ENCODE data around the gene IGHMBP2.

The IGHMBP2 gene

GRCh38 chr11:68948496-68948895, 44.8 kb downstream of the IGHMBP2 start:
- Histone ChIP-seq H3K9me3 (ENCODE audit: control insufficient read depth, insufficient read depth, low read length) (no peaks in the 10 kb centered on the region), H3K4me1 (ENCODE audit: insufficient read depth, low read length) (peaks cover 10% of the 10 kb centered on the region), H3K36me3 (ENCODE audit: insufficient read depth, low read length) (no peaks in the 10 kb centered on the region), H3K9ac (ENCODE audit: low read depth, low read length) (no peak overlapping the region)

- H3K4me1 ChIP-seq (ENCODE audit: insufficient read depth, low read length) = peaks cover 10% of the 10 kb centered on the region
- H3K9ac ChIP-seq (ENCODE audit: low read depth, low read length) = no peak overlapping the region
- H3K36me3 ChIP-seq (ENCODE audit: insufficient read depth, low read length) = no peaks in the 10 kb centered on the region
- H3K9me3 ChIP-seq (ENCODE audit: control insufficient read depth, insufficient read depth, low read length) = no peaks in the 10 kb centered on the region
Measured at GRCh38 chr11:68948935-68949334, 45.2 kb downstream of the IGHMBP2 start.

GRCh38 chr11:68950270-68950669, 46.6 kb downstream of the IGHMBP2 start:
- Histone ChIP-seq H3K4me1 (ENCODE audit: insufficient read depth, low read length) (peaks cover 13% of the 10 kb centered on the region), H3K9me3 (ENCODE audit: control insufficient read depth, insufficient read depth, low read length) (no peaks in the 10 kb centered on the region)

GRCh38 chr11:68950762-68951161, 47.1 kb downstream of the IGHMBP2 start:
- no peak overlapping the region for H3K9ac ChIP-seq (ENCODE audit: low read depth, low read length)
- no peaks in the 10 kb centered on the region for H3K36me3 ChIP-seq (ENCODE audit: insufficient read depth, low read length)
- peaks cover 15% of the 10 kb centered on the region for H3K4me1 ChIP-seq (ENCODE audit: insufficient read depth, low read length)
- H3K9me3 ChIP-seq (ENCODE audit: control insufficient read depth, insufficient read depth, low read length) = no peaks in the 10 kb centered on the region

More at GRCh38 chr11:68950270-68950669, 46.6 kb downstream of the IGHMBP2 start:
- H3K9ac ChIP-seq (ENCODE audit: low read depth, low read length) = no peak overlapping the region
- no peaks in the 10 kb centered on the region for H3K36me3 ChIP-seq (ENCODE audit: insufficient read depth, low read length)

- Histone ChIP-seq H3K9me3 (ENCODE audit: control insufficient read depth, insufficient read depth, low read length) (no peaks in the 10 kb centered on the region), H3K9ac (ENCODE audit: low read depth, low read length) (no peak overlapping the region), H3K4me1 (ENCODE audit: insufficient read depth, low read length) (peaks cover 15% of the 10 kb centered on the region)
Measured at GRCh38 chr11:68954836-68955606, 51.3 kb downstream of the IGHMBP2 start.

GRCh38 chr11:68955607-68955958, 51.9 kb downstream of the IGHMBP2 start:
- Histone ChIP-seq H3K36me3 (ENCODE audit: insufficient read depth, low read length) (no peaks in the 10 kb centered on the region), H3K9me3 (ENCODE audit: control insufficient read depth, insufficient read depth, low read length) (no peaks in the 10 kb centered on the region), H3K9ac (ENCODE audit: low read depth, low read length) (no peak overlapping the region), H3K4me1 (ENCODE audit: insufficient read depth, low read length) (peaks cover 11% of the 10 kb centered on the region)

More at GRCh38 chr11:68954836-68955606, 51.3 kb downstream of the IGHMBP2 start:
- H3K36me3 ChIP-seq (ENCODE audit: insufficient read depth, low read length) = no peaks in the 10 kb centered on the region

GRCh38 chr11:68956142-68956541, 52.5 kb downstream of the IGHMBP2 start:
- Histone ChIP-seq H3K9me3 (ENCODE audit: control insufficient read depth, insufficient read depth, low read length) (no peaks in the 10 kb centered on the region), H3K36me3 (ENCODE audit: insufficient read depth, low read length) (no peaks in the 10 kb centered on the region), H3K4me1 (ENCODE audit: insufficient read depth, low read length) (peaks cover 6% of the 10 kb centered on the region; the same call in 1 of the 2 replicates), H3K9ac (ENCODE audit: low read depth, low read length) (no peak overlapping the region)

GRCh38 chr11:68956547-68957254, 53.0 kb downstream of the IGHMBP2 start:
- Histone ChIP-seq H3K36me3 (ENCODE audit: insufficient read depth, low read length) (no peaks in the 10 kb centered on the region), H3K9ac (ENCODE audit: low read depth, low read length) (no peak overlapping the region), H3K4me1 (ENCODE audit: insufficient read depth, low read length) (peaks cover 5% of the 10 kb centered on the region; the same call in 1 of the 2 replicates), H3K9me3 (ENCODE audit: control insufficient read depth, insufficient read depth, low read length) (no peaks in the 10 kb centered on the region)

- H3K36me3 ChIP-seq (ENCODE audit: insufficient read depth, low read length) = no peaks in the 10 kb centered on the region
- H3K9ac ChIP-seq (ENCODE audit: low read depth, low read length) = no peak overlapping the region
- H3K9me3 ChIP-seq (ENCODE audit: control insufficient read depth, insufficient read depth, low read length) = no peaks in the 10 kb centered on the region
- H3K4me1 ChIP-seq (ENCODE audit: insufficient read depth, low read length) = peaks cover 5% of the 10 kb centered on the region; the same call in 1 of the 2 replicates
Measured at GRCh38 chr11:68958211-68958610, 54.5 kb downstream of the IGHMBP2 start.

- no peaks in the 10 kb centered on the region for H3K36me3 ChIP-seq (ENCODE audit: insufficient read depth, low read length)
- H3K4me1 ChIP-seq (ENCODE audit: insufficient read depth, low read length) = peaks cover 5% of the 10 kb centered on the region; the same call in 1 of the 2 replicates
- H3K9me3 ChIP-seq (ENCODE audit: control insufficient read depth, insufficient read depth, low read length) = no peaks in the 10 kb centered on the region
- no peak overlapping the region for H3K9ac ChIP-seq (ENCODE audit: low read depth, low read length)
Measured at GRCh38 chr11:68959465-68960293, 56.0 kb downstream of the IGHMBP2 start.

- no peaks in the 10 kb centered on the region for H3K36me3 ChIP-seq (ENCODE audit: insufficient read depth, low read length)
- H3K9ac ChIP-seq (ENCODE audit: low read depth, low read length) = no peak overlapping the region
- no peaks in the 10 kb centered on the region for H3K4me1 ChIP-seq (ENCODE audit: insufficient read depth, low read length)
- H3K9me3 ChIP-seq (ENCODE audit: control insufficient read depth, insufficient read depth, low read length) = no peaks in the 10 kb centered on the region
Measured at GRCh38 chr11:68960294-68961071, 56.8 kb downstream of the IGHMBP2 start.

- H3K9ac ChIP-seq (ENCODE audit: low read depth, low read length) = no peak overlapping the region
- H3K4me1 ChIP-seq (ENCODE audit: insufficient read depth, low read length) = no peaks in the 10 kb centered on the region
- H3K9me3 ChIP-seq (ENCODE audit: control insufficient read depth, insufficient read depth, low read length) = no peaks in the 10 kb centered on the region
- no peaks in the 10 kb centered on the region for H3K36me3 ChIP-seq (ENCODE audit: insufficient read depth, low read length)
Measured at GRCh38 chr11:68961245-68961644, 57.6 kb downstream of the IGHMBP2 start.

GRCh38 chr11:68962527-68963250, 59.0 kb downstream of the IGHMBP2 start:
- Histone ChIP-seq H3K4me1 (ENCODE audit: insufficient read depth, low read length) (no peaks in the 10 kb centered on the region), H3K9me3 (ENCODE audit: control insufficient read depth, insufficient read depth, low read length) (no peaks in the 10 kb centered on the region), H3K9ac (ENCODE audit: low read depth, low read length) (no peak overlapping the region), H3K36me3 (ENCODE audit: insufficient read depth, low read length) (no peaks in the 10 kb centered on the region)
